Coronary artery (tissue), 2 donors: ENCODE measurements around the gene PPP1R16B.
A peak's percentile ranks its signal among the peaks of the same experiment; 100 is the strongest.

Source experiments
- DNase-seq: peaks from one replicate; pipeline ENCODE4 v3.0.0-alpha.2; 2017; ENCODE audit warnings: low spot score
- H3K27ac ChIP-seq, 2 donors: fragments of 200-600 bp; sonication (generic); one replicate each; pipeline ENCODE4 v1.5.1; 2016 to 2019
- H3K4me3 ChIP-seq: fragments of 200-600 bp; sonication (generic); 2 replicates; pipeline ENCODE4 v1.5.1; 2016; ENCODE audit warnings: mild to moderate bottlenecking, moderate library complexity
- TF ChIP-seq, protein P1 (sequence below): fragments of 200-600 bp; sonication (generic); IDR thresholded peaks from one replicate; pipeline ENCODE4 v1.5.1; 2019; ENCODE audit warnings: antibody characterized with exemption

Gene PPP1R16B

DNA sequence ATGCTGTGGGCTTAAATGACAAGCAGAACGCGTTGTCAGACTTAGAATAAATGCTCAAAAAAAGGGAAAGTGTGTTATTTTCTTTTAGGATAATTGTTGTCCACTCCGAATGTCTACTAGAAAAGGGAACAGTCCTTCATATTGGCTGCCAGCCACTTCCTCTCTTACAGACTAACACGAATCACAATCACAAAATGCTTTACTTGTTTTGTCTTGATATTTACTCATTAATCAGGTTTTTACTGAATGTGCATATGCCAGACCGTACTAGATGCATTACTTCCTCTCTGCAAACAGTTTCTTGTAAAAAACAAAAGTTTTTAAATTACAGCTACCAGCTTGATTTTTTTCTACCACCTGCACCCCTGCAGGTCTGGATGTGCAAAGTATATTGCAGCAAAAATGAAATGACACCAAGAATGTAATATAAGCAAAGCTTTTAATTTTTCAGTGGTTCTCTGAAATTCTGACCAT, 157.5 kb downstream of the PPP1R16B start:
- peak overlapping the region; percentile 98 for H3K4me3 ChIP-seq
- no peak for DNase-seq
- peak overlapping the region; percentile 85 to 96 for H3K27ac ChIP-seq
- TF ChIP-seq, protein P1, sequence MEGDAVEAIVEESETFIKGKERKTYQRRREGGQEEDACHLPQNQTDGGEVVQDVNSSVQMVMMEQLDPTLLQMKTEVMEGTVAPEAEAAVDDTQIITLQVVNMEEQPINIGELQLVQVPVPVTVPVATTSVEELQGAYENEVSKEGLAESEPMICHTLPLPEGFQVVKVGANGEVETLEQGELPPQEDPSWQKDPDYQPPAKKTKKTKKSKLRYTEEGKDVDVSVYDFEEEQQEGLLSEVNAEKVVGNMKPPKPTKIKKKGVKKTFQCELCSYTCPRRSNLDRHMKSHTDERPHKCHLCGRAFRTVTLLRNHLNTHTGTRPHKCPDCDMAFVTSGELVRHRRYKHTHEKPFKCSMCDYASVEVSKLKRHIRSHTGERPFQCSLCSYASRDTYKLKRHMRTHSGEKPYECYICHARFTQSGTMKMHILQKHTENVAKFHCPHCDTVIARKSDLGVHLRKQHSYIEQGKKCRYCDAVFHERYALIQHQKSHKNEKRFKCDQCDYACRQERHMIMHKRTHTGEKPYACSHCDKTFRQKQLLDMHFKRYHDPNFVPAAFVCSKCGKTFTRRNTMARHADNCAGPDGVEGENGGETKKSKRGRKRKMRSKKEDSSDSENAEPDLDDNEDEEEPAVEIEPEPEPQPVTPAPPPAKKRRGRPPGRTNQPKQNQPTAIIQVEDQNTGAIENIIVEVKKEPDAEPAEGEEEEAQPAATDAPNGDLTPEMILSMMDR = no peak

DNA sequence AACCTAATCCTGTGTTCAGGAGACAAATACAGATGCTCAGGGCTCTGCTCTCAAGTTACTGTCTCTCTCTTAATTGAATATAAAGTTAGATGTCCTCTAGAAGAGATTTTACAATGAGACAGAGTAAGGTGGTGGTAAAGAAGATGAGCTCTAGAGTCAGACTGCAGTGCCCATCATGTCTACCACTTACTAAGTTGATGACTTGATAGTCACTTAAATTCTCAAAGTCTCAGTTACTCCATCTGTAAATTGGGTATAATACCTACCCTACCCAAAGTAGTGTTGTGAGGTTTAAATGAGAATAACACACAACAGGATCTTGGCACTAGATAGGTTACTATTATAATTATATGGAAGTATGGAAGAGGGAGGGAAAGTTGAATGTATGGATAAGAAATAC, 158.2 kb downstream of the PPP1R16B start:
- TF ChIP-seq, protein P1 = no peak
- no peak for DNase-seq

DNA sequence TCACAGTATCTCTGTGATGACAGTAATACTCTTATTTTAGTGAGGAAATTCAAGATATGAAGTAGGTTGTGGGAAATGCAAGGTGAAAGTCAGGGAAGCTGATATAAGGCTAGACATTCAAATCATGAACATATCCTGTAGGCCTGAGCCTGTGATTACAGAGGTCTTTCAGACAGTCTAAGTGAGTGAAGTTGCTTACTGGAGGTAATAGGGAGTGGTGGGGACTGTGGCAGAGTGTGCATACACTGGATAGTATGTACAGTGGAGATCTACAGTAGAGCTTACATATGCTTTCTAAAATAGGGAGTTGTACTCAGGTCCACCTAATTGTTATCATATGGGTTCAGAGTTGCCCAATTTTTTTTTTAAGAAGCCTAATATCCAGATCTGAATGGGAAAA, 159.8 kb downstream of the PPP1R16B start:
- DNase-seq = no peak
- no peak overlapping the region for H3K27ac ChIP-seq
- H3K4me3 ChIP-seq = no peak overlapping the region
- TF ChIP-seq, protein P1 = no peak

More for the DNA sequence above, 158.2 kb downstream of the PPP1R16B start:
- Histone ChIP-seq H3K27ac (no peak overlapping the region), H3K4me3 (no peak overlapping the region)

DNA sequence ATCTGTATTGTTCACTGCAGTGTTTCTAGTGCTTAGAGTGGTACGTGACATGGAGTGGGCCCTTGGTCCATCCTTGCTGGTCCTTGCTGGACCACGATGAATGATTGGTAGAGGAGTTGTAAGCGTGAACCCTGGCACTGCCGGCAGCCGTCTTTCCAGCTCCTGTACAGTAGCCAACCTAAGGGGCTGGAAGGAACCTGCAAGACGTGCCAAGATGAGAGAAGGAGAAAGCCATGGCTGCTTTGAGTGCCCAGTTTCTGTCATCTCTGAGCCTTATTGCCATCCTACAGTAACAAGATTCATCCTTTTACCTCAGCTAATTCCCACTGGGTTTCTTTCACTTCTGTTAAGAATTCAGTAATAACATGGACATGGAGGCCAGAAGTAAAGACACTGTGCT, 162.6 kb downstream of the PPP1R16B start:
- H3K27ac ChIP-seq = no peak overlapping the region
- TF ChIP-seq, protein P1 = no peak
- no peak for DNase-seq
- H3K4me3 ChIP-seq = no peak overlapping the region

DNA sequence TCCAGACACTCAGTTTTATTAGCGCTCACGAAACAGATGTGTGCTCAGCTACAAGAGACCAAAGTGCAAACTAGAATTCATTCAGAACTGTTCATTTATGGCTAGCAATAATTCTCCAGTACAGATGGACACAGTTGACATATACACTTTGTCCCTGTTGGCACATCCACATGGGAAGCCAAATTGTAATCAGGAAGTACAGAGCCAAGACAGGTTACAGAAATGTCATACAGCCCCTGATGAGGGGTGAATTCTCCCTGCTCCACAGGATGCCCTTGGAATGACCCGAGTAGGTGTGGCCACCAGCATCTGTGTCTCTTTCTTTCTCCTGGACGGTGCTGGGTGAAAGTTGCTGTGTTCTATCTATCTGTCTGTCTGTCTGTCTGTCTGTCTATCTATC, 164.2 kb downstream of the PPP1R16B start:
- no peak overlapping the region for H3K4me3 ChIP-seq
- no peak for DNase-seq
- H3K27ac ChIP-seq = no peak overlapping the region
- TF ChIP-seq, protein P1 = no peak

DNA sequence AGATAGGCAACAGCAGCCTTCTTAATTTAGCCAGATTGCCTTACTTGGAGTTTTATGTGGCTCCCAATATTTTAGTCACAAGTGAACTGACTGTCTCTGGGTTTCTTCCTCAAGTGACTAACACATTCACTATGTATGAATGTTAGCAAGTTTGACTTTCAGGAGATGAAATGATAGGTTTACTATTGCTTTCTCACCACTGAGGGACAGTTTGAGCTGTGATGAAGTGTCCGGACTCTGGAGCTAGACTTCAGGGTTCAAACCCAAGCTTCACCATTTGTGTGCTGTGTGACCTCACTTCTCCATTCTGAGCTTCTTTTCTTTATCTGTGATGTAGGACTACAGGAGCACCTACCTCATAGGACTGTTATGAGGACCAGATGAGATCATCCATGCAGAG, 164.8 kb downstream of the PPP1R16B start:
- H3K27ac ChIP-seq = no peak overlapping the region
- TF ChIP-seq, protein P1 = no peak
- DNase-seq = no peak
- H3K4me3 ChIP-seq = no peak overlapping the region
